ENCODE data around the gene CHTF8. TPM values are rescaled to one million over a fixed set of nuclear protein-coding genes. Genes with fewer than 3 reads are reported as not detected.

Gene CHTF8
- polyA plus RNA-seq, 1 of the 3 experiments (the other 2 are of a cell fraction): 83.0 TPM

DNA sequence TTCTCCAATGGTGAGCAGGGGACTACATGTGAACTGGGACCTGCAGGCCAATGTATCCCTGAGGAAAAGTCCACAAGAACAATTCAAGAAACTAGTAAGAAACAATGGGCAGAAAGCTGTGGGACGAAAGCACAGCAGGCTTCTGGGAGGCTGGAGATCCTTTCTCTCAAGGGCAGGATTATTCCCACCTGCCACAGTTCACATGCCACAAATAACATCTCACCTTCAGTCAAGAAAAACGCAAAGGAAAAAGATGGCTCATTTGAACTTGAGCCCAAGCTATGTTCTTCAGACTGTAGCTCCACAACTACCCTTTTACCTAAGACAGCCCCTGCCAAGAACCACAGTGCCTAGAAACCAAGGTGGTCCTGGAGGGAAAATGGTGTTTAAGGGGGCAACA lies 13.9 kb downstream of the CHTF8 start:
- 100% methylated on average over 2 of the region's 2 CpGs for WGBS (ENCODE audit: low lambda C conversion rate)
- Histone ChIP-seq H3K9me3 (no peaks in the 10 kb centered on the region), H3K36me3 (replicated peaks in 1 of 2; ENCODE audit: control insufficient read depth in 1 of 2, insufficient read depth in 2 of 2, low read length in 1 of 2) (peaks cover 49 to 75% of the 10 kb centered on the region in 2 experiments), H3K9ac (no peak overlapping the region), H3K27me3 (ENCODE audit: insufficient read depth) (no peaks in the 10 kb centered on the region), H2AFZ (ENCODE audit: low read depth) (no peak overlapping the region), H4K20me1 (ENCODE audit: insufficient read depth) (peaks cover 27% of the 10 kb centered on the region), H3K4me3 (ENCODE audit: low read depth in 2 of 2, low read length in 1 of 2) (no peak overlapping the region), H3K9me2 (no peaks in the 10 kb centered on the region), H3K4me1 (ENCODE audit: control insufficient read depth in 1 of 2, insufficient read depth in 2 of 2, low read depth in 1 of 2, low read length in 1 of 2) (no peaks in the 10 kb centered on the region), H3K4me2 (no peak overlapping the region), H3F3A (replicated peaks; ENCODE audit: insufficient read depth) (peaks cover 3% of the 10 kb centered on the region), H3K27ac (ENCODE audit: low read depth in 2 of 2, low read length in 1 of 2) (no peak overlapping the region), H3K79me2 (ENCODE audit: insufficient read depth) (peaks cover 30% of the 10 kb centered on the region)
- ChIA-PET POLR2A (no interaction called here), CTCF (interaction anchor here (0.9 to 7.3 kb wide), 5 partner anchors 11 to 590 kb away, joined by 3 to 39 read pairs (median 4); partner anchors contain the start of gene HAS3)
- TF ChIP-seq, protein P1, sequence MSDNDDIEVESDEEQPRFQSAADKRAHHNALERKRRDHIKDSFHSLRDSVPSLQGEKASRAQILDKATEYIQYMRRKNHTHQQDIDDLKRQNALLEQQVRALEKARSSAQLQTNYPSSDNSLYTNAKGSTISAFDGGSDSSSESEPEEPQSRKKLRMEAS (IDR thresholded peaks at IDR 0.05; ENCODE audit: low read depth): no peak
- TF ChIP-seq, protein P2, sequence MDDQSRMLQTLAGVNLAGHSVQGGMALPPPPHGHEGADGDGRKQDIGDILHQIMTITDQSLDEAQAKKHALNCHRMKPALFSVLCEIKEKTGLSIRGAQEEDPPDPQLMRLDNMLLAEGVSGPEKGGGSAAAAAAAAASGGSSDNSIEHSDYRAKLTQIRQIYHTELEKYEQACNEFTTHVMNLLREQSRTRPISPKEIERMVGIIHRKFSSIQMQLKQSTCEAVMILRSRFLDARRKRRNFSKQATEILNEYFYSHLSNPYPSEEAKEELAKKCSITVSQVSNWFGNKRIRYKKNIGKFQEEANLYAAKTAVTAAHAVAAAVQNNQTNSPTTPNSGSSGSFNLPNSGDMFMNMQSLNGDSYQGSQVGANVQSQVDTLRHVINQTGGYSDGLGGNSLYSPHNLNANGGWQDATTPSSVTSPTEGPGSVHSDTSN (IDR thresholded peaks at IDR 0.05): no peak
- no peak for TF ChIP-seq YY1 (IDR thresholded peaks at IDR 0.05; ENCODE audit: low read depth)
- no peak for DNase-seq

DNA sequence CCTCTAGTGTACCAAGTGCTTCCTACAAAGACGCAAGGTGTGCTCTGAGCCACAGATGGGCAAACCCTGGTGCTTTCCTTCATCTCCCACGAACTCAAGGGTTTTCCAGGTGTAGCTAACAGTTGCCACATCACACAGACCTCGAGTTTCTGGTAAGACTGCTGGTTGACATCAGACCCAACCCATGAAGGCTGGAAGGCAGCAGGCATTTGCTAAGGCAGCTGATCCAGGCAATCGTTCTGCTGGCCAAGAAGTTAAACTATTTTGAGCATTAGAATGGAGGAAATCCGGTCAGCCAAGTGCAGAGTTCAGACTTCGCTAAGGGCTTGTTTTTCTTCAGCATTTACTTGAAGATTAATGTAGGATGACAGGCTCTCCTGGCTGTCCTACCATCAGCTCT lies 15.5 kb downstream of the CHTF8 start:
- no peak overlapping the region for H3K4me2 ChIP-seq
- no peaks in the 10 kb centered on the region for H3K9me2 ChIP-seq
- no peak overlapping the region for H3K4me3 ChIP-seq (ENCODE audit: low read depth in 2 of 2, low read length in 1 of 2)
- no peak overlapping the region for H2AFZ ChIP-seq (ENCODE audit: low read depth)
- peaks cover 3% of the 10 kb centered on the region for H3F3A ChIP-seq (replicated peaks; ENCODE audit: insufficient read depth)
- DNase-seq: no peak
- no peak overlapping the region for H3K9ac ChIP-seq
- H3K4me1 ChIP-seq (ENCODE audit: control insufficient read depth in 1 of 2, insufficient read depth in 2 of 2, low read depth in 1 of 2, low read length in 1 of 2): no peaks in the 10 kb centered on the region; a peak in 1 of 4 replicates
- H3K36me3 ChIP-seq (replicated peaks in 1 of 2; ENCODE audit: control insufficient read depth in 1 of 2, insufficient read depth in 2 of 2, low read length in 1 of 2): peaks cover 35 to 80% of the 10 kb centered on the region in 2 experiments
- H3K27ac ChIP-seq (ENCODE audit: low read depth in 2 of 2, low read length in 1 of 2): no peak overlapping the region
- peaks cover 17% of the 10 kb centered on the region; the same call in 1 of the 2 replicates for H4K20me1 ChIP-seq (ENCODE audit: insufficient read depth)
- ChIA-PET POLR2A (no interaction called here), CTCF (interaction anchor here (1.0 to 7.3 kb wide), 5 partner anchors 8 to 214 kb away, joined by 3 to 39 read pairs (median 5); partner anchors contain the start of gene HAS3)
- TF ChIP-seq MXI1 (IDR thresholded peaks at IDR 0.05; ENCODE audit: low read depth, low read length) (no peak), TAF1 (IDR thresholded peaks at IDR 0.05; ENCODE audit: borderline replicate concordance, low read depth, low read length) (no peak), GATA2 (CRISPR knock-in tag; IDR thresholded peaks at IDR 0.05) (no peak), RXRA (IDR thresholded peaks at IDR 0.05; ENCODE audit: borderline replicate concordance, low read depth) (no peak), FOXJ3 (CRISPR knock-in tag; IDR thresholded peaks at IDR 0.05) (no peak), RCOR1 (IDR thresholded peaks at IDR 0.05; ENCODE audit: low read length) (no peak), GABPA (IDR thresholded peaks at IDR 0.05; ENCODE audit: low read depth) (no peak), SMC3 (IDR thresholded peaks at IDR 0.05; ENCODE audit: low read depth, low read length) (no peak), TEAD4 (IDR thresholded peaks at IDR 0.05; ENCODE audit: borderline replicate concordance, insufficient read depth) (no peak), EP300 (IDR thresholded peaks at IDR 0.05; ENCODE audit: borderline replicate concordance in 1 of 2, low read depth in 1 of 2, low read length in 1 of 2) (no peak)
- TF ChIP-seq, protein P3, sequence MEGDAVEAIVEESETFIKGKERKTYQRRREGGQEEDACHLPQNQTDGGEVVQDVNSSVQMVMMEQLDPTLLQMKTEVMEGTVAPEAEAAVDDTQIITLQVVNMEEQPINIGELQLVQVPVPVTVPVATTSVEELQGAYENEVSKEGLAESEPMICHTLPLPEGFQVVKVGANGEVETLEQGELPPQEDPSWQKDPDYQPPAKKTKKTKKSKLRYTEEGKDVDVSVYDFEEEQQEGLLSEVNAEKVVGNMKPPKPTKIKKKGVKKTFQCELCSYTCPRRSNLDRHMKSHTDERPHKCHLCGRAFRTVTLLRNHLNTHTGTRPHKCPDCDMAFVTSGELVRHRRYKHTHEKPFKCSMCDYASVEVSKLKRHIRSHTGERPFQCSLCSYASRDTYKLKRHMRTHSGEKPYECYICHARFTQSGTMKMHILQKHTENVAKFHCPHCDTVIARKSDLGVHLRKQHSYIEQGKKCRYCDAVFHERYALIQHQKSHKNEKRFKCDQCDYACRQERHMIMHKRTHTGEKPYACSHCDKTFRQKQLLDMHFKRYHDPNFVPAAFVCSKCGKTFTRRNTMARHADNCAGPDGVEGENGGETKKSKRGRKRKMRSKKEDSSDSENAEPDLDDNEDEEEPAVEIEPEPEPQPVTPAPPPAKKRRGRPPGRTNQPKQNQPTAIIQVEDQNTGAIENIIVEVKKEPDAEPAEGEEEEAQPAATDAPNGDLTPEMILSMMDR (IDR thresholded peaks at IDR 0.05): no peak
- TF ChIP-seq, protein P4, sequence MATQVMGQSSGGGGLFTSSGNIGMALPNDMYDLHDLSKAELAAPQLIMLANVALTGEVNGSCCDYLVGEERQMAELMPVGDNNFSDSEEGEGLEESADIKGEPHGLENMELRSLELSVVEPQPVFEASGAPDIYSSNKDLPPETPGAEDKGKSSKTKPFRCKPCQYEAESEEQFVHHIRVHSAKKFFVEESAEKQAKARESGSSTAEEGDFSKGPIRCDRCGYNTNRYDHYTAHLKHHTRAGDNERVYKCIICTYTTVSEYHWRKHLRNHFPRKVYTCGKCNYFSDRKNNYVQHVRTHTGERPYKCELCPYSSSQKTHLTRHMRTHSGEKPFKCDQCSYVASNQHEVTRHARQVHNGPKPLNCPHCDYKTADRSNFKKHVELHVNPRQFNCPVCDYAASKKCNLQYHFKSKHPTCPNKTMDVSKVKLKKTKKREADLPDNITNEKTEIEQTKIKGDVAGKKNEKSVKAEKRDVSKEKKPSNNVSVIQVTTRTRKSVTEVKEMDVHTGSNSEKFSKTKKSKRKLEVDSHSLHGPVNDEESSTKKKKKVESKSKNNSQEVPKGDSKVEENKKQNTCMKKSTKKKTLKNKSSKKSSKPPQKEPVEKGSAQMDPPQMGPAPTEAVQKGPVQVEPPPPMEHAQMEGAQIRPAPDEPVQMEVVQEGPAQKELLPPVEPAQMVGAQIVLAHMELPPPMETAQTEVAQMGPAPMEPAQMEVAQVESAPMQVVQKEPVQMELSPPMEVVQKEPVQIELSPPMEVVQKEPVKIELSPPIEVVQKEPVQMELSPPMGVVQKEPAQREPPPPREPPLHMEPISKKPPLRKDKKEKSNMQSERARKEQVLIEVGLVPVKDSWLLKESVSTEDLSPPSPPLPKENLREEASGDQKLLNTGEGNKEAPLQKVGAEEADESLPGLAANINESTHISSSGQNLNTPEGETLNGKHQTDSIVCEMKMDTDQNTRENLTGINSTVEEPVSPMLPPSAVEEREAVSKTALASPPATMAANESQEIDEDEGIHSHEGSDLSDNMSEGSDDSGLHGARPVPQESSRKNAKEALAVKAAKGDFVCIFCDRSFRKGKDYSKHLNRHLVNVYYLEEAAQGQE (IDR thresholded peaks at IDR 0.05; ENCODE audit: low read depth, low read length): no peak
- TF ChIP-seq, protein P5, sequence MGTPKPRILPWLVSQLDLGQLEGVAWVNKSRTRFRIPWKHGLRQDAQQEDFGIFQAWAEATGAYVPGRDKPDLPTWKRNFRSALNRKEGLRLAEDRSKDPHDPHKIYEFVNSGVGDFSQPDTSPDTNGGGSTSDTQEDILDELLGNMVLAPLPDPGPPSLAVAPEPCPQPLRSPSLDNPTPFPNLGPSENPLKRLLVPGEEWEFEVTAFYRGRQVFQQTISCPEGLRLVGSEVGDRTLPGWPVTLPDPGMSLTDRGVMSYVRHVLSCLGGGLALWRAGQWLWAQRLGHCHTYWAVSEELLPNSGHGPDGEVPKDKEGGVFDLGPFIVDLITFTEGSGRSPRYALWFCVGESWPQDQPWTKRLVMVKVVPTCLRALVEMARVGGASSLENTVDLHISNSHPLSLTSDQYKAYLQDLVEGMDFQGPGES (IDR thresholded peaks at IDR 0.05; ENCODE audit: low read depth, low read length): no peak
- TF ChIP-seq, protein P2 (IDR thresholded peaks at IDR 0.05): no peak
- H3K27me3 ChIP-seq (ENCODE audit: insufficient read depth): no peaks in the 10 kb centered on the region
- no peaks in the 10 kb centered on the region for H3K9me3 ChIP-seq
- 84% methylated on average over 6 of the region's 6 CpGs for WGBS (ENCODE audit: low lambda C conversion rate)
- H3K79me2 ChIP-seq (ENCODE audit: insufficient read depth): peaks cover 15% of the 10 kb centered on the region

Measured in SK-N-SH (cell line).